DMS53 treated with DMSO at 0.1 percent for 48 hours (cell line): ENCODE data around the gene ARPIN.
"Not testable (repeated sequence)": the region's sequence is repeated elsewhere in the genome, so short reads cannot be mapped to it uniquely, and the experiment has no call there.

Experiments used
- DNase-seq: peaks from one replicate; lab custom pipeline; 2025; ENCODE audit not compliant: unreplicated experiment; lab: John Stamatoyannopoulos, UW

Gene ARPIN

GRCh38 chr15:89878323-89878722 is 34.4 kb downstream of the ARPIN start:
- no peak for DNase-seq

- DNase-seq = no peak
Measured at GRCh38 chr15:89877083-89877425, 35.7 kb downstream of the ARPIN start.

- no peak for DNase-seq
Measured at GRCh38 chr15:89876396-89877082, 36.2 kb downstream of the ARPIN start.

- no peak for DNase-seq
Measured at GRCh38 chr15:89875741-89876140, 37.0 kb downstream of the ARPIN start.

- DNase-seq = peak; percentile 58
Measured at GRCh38 chr15:89874926-89875564, 37.7 kb downstream of the ARPIN start.

GRCh38 chr15:89870688-89871288 is 42.0 kb downstream of the ARPIN start:
- no peak for DNase-seq

GRCh38 chr15:89870006-89870405 is 42.7 kb downstream of the ARPIN start:
- DNase-seq = no peak

GRCh38 chr15:89869490-89869889 is 43.3 kb downstream of the ARPIN start:
- not testable (repeated sequence) for DNase-seq

- DNase-seq = no peak
Measured at GRCh38 chr15:89864958-89865739, 47.6 kb downstream of the ARPIN start.

- DNase-seq = no peak
Measured at GRCh38 chr15:89863918-89864317, 48.8 kb downstream of the ARPIN start.

GRCh38 chr15:89860891-89861290 is 51.9 kb downstream of the ARPIN start:
- DNase-seq = no peak

- no peak for DNase-seq
Measured at GRCh38 chr15:89860431-89860830, 52.3 kb downstream of the ARPIN start.

GRCh38 chr15:89858661-89859458 is 53.9 kb downstream of the ARPIN start:
- DNase-seq = no peak

- no peak for DNase-seq
Measured at GRCh38 chr15:89857673-89858072, 55.1 kb downstream of the ARPIN start.

- no peak for DNase-seq
Measured at GRCh38 chr15:89855948-89856347, 56.8 kb downstream of the ARPIN start.

GRCh38 chr15:89854863-89855262 is 57.9 kb downstream of the ARPIN start:
- DNase-seq = not testable (repeated sequence)

GRCh38 chr15:89852342-89852995 is 60.3 kb downstream of the ARPIN start:
- DNase-seq = no peak

- DNase-seq = no peak
Measured at GRCh38 chr15:89851673-89852341, 60.9 kb downstream of the ARPIN start.

GRCh38 chr15:89848970-89849292 is 63.8 kb downstream of the ARPIN start:
- DNase-seq = no peak

GRCh38 chr15:89847101-89847500 is 65.7 kb downstream of the ARPIN start:
- no peak for DNase-seq
